ENCODE measurements around the gene BTN1A1. TPM values are rescaled to one million over a fixed set of nuclear protein-coding genes. Genes with fewer than 3 reads are reported as not detected.

BTN1A1 gene
- total RNA-seq, 2 donors from 2014 or later = not detected

DNA sequence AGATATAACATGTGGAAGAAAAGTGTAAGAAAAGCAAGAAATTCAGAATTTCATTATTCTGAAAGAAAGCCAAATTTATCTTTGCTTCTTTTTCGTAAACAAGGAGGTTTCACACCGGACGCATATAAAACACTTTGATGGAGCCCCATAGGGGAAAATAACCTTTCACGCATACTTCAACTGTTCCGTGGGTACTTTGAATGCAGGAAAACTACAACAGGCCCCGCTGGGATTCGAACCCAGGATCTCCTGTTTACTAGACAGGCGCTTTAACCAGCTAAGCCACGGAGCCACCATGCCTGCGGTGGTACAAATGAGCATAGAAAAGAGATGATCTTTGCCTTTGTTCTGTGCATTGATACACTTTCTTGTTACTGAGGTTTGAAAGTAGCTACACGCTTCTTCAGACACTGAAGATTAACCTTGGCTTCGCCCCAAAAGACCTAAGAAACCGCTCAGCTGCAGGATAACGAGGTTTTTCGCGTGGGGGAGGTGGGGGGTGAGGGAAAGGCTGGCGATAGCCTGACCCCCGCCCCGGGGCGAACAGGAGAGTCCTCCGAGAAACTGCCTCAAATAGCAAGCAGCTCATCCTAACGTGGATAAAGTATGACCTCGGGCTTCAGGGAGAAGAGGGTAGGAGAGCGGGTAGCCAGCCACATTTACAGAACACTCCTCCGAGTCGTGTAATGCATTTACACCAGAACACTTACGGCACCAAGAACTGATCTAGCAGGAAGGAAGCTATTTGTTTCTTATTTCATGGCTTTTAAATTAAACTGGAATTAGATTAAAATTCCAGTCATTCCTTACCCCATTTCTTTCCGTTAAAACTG lies 32.8 kb downstream of the BTN1A1 start:
- H3K27me3 ChIP-seq (replicated peaks; ENCODE audit: insufficient read depth) = no peaks in the 10 kb centered on the region
- ATAC-seq (ENCODE audit: insufficient number of reproducible peaks, low FRiP score, low read depth) (peak; percentile 37), DNase-seq (ENCODE audit: low spot score) (peak; percentile 78)
- peak overlapping the region; percentile 90 for H3K4me3 ChIP-seq
- H3K27ac ChIP-seq = peak overlapping the region; percentile 77 to 88
- no peak for TF ChIP-seq CTCF (IDR thresholded peaks at IDR 0.05)
- H3K9me3 ChIP-seq = no peaks in the 10 kb centered on the region
- H3K36me3 ChIP-seq = no peaks in the 10 kb centered on the region
- peaks cover 12 to 39% of the 10 kb centered on the region in 2 donors for H3K4me1 ChIP-seq (ENCODE audit: control insufficient read depth in 1 of 2, low read depth in 2 of 2)

GRCh38 chr6:26533532-26533931 lies 33.4 kb downstream of the BTN1A1 start:
- Histone ChIP-seq H3K4me1 (ENCODE audit: control insufficient read depth in 1 of 2, low read depth in 2 of 2) (peaks cover 12 to 39% of the 10 kb centered on the region in 2 donors), H3K27me3 (replicated peaks; ENCODE audit: insufficient read depth) (no peaks in the 10 kb centered on the region), H3K9me3 (no peaks in the 10 kb centered on the region), H3K27ac (peak overlapping the region; percentile 77 to 97), H3K4me3 (peak overlapping the region; percentile 90), H3K36me3 (no peaks in the 10 kb centered on the region)
- TF ChIP-seq CTCF (IDR thresholded peaks at IDR 0.05) = no peak
- DNase-seq (ENCODE audit: low spot score) (no peak), ATAC-seq (ENCODE audit: insufficient number of reproducible peaks, low FRiP score, low read depth) (no peak)

DNA sequence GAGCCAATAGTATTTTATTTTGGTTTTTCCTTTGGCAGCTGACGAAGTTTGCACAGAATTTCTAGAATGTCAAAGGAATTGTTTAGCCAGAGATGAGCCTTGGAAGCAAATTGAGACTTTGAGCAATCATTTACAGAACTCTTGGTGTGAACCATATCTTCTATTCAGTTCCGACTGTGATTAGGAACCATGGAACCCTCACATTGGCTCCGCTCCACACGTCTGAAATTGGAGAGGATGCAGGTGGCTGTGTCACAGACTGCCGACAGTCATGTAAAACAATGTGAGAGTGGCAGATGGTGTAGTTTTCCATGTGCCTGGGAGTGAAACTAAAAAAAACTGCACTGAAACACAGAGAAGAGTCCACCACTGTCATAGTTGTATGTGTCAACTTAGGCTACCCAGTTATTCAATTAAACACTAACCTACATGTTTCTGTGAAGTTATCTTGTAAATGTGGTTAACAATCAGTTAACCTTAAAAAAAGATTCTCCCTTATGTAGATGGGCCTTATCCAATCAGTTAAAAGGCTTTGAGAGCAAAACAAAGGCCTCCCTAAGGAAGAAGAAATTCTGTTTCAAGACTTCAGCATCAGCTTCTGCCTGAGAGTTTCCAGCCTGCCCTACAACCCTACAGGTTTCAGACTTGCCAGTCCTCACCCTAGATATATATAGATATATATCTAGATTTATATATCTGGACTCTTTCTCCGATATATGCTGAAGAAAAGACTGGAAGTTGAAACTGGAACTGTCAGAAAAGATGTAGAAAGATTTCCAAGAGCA lies 34.8 kb downstream of the BTN1A1 start:
- DNase-seq (ENCODE audit: low spot score) (no peak), ATAC-seq (ENCODE audit: insufficient number of reproducible peaks, low FRiP score, low read depth) (no peak)
- Histone ChIP-seq H3K27me3 (replicated peaks; ENCODE audit: insufficient read depth) (no peaks in the 10 kb centered on the region), H3K4me3 (no peak overlapping the region), H3K9me3 (no peaks in the 10 kb centered on the region), H3K4me1 (ENCODE audit: control insufficient read depth in 1 of 2, low read depth in 2 of 2) (peaks cover 21 to 52% of the 10 kb centered on the region in 2 donors), H3K27ac (peak overlapping the region; percentile 95 to 97), H3K36me3 (no peaks in the 10 kb centered on the region)
- TF ChIP-seq CTCF (IDR thresholded peaks at IDR 0.05) = no peak

- peaks cover 23 to 70% of the 10 kb centered on the region in 2 donors for H3K4me1 ChIP-seq (ENCODE audit: control insufficient read depth in 1 of 2, low read depth in 2 of 2)
- TF ChIP-seq CTCF (IDR thresholded peaks at IDR 0.05) = no peak
- H3K27ac ChIP-seq = peak overlapping the region; percentile 95 to 97
- H3K4me3 ChIP-seq = peak overlapping the region; percentile 93
- H3K36me3 ChIP-seq = no peaks in the 10 kb centered on the region
- H3K27me3 ChIP-seq (replicated peaks; ENCODE audit: insufficient read depth) = no peaks in the 10 kb centered on the region
- DNase-seq (ENCODE audit: low spot score) = no peak
- no peaks in the 10 kb centered on the region for H3K9me3 ChIP-seq
- no peak for ATAC-seq (ENCODE audit: insufficient number of reproducible peaks, low FRiP score, low read depth)
Observed at GRCh38 chr6:26536571-26537159, 36.6 kb downstream of the BTN1A1 start.
